ENCODE results near the gene MYO7B. TPM values are rescaled to one million over a fixed set of nuclear protein-coding genes. Genes with fewer than 3 reads are reported as not detected.

The MYO7B gene
- total RNA-seq, 1 donor from 2014 or later: 0.46 TPM

- intact Hi-C loops (cut with DNase I): loop anchor here (5.0 kb wide), 2 partner anchors 109 to 214 kb away; partner anchors contain the start of gene SFT2D3
- ATAC-seq (no peak), DNase-seq (ENCODE audit: missing footprints) (no peak)
Observed at GRCh38 chr2:127593228-127594115, 58.0 kb downstream of the MYO7B start.

GRCh38 chr2:127594116-127594591 is 58.7 kb downstream of the MYO7B start:
- DNase-seq (ENCODE audit: missing footprints) (no peak), ATAC-seq (no peak)
- intact Hi-C loops (cut with DNase I): loop anchor here (5.0 kb wide), 2 partner anchors 108 to 213 kb away; partner anchors contain the start of gene SFT2D3

GRCh38 chr2:127596311-127597045 is 61.0 kb downstream of the MYO7B start:
- ATAC-seq (no peak), DNase-seq (ENCODE audit: missing footprints) (no peak)

GRCh38 chr2:127597046-127597983 is 61.8 kb downstream of the MYO7B start:
- intact Hi-C loops (cut with DNase I): no loop called here
- ATAC-seq (no peak), DNase-seq (ENCODE audit: missing footprints) (no peak)

More at GRCh38 chr2:127596311-127597045, 61.0 kb downstream of the MYO7B start:
- intact Hi-C loops (cut with DNase I): no loop called here

GRCh38 chr2:127597984-127598380 is 62.5 kb downstream of the MYO7B start:
- ATAC-seq: no peak
- DNase-seq (ENCODE audit: missing footprints): no peak
- intact Hi-C loops (cut with DNase I): no loop called here

GRCh38 chr2:127598711-127599110 is 63.2 kb downstream of the MYO7B start:
- ATAC-seq: no peak
- intact Hi-C loops (cut with DNase I): no loop called here

GRCh38 chr2:127599211-127599610 is 63.7 kb downstream of the MYO7B start:
- no peak for DNase-seq (ENCODE audit: missing footprints)
- no peak for ATAC-seq
- intact Hi-C loops (cut with DNase I): no loop called here

More at GRCh38 chr2:127598711-127599110, 63.2 kb downstream of the MYO7B start:
- DNase-seq (ENCODE audit: missing footprints): no peak

GRCh38 chr2:127604986-127605385 is 69.5 kb downstream of the MYO7B start:
- intact Hi-C loops (cut with DNase I): no loop called here
- no peak for DNase-seq (ENCODE audit: missing footprints)

GRCh38 chr2:127605691-127606263 is 70.3 kb downstream of the MYO7B start:
- ATAC-seq: no peak
- DNase-seq (ENCODE audit: missing footprints): no peak
- intact Hi-C loops (cut with DNase I): no loop called here

More at GRCh38 chr2:127604986-127605385, 69.5 kb downstream of the MYO7B start:
- no peak for ATAC-seq

GRCh38 chr2:127606625-127607398 is 71.3 kb downstream of the MYO7B start:
- intact Hi-C loops (cut with DNase I): no loop called here
- ATAC-seq: no peak
- DNase-seq (ENCODE audit: missing footprints): no peak

- intact Hi-C loops (cut with DNase I): no loop called here
- ATAC-seq (no peak), DNase-seq (ENCODE audit: missing footprints) (no peak)
Observed at GRCh38 chr2:127607399-127607908, 72.0 kb downstream of the MYO7B start.

GRCh38 chr2:127608061-127609030 is 72.9 kb downstream of the MYO7B start:
- no peak for ATAC-seq
- intact Hi-C loops (cut with DNase I): no loop called here
- no peak for DNase-seq (ENCODE audit: missing footprints)

- no peak for DNase-seq (ENCODE audit: missing footprints)
- ATAC-seq: no peak
- intact Hi-C loops (cut with DNase I): no loop called here
Observed at GRCh38 chr2:127609031-127609751, 73.7 kb downstream of the MYO7B start.

- no peak for ATAC-seq
- no peak for DNase-seq (ENCODE audit: missing footprints)
- intact Hi-C loops (cut with DNase I): no loop called here
Observed at GRCh38 chr2:127609818-127610217, 74.3 kb downstream of the MYO7B start.

- no peak for ATAC-seq
- intact Hi-C loops (cut with DNase I): no loop called here
- DNase-seq (ENCODE audit: missing footprints): no peak
Observed at GRCh38 chr2:127610561-127610960, 75.1 kb downstream of the MYO7B start.

Data from Right ventricle myocardium inferior (tissue), 1 donor.